AG08395 (cell line): ENCODE data around the gene OSBPL8.

ENCODE experiments used
- DNase-seq: peaks from one replicate; pipeline ENCODE4 v3.0.0; 2012; ENCODE audit warnings: mixed read lengths, low spot score

Gene OSBPL8

GRCh38 chr12:76464631-76465166 is 94.9 kb downstream of the OSBPL8 start:
- DNase-seq: no peak

- DNase-seq: no peak
Measured at GRCh38 chr12:76462668-76463224, 96.8 kb downstream of the OSBPL8 start.

- DNase-seq: no peak
Measured at GRCh38 chr12:76460807-76461206, 98.8 kb downstream of the OSBPL8 start.

GRCh38 chr12:76457818-76458217 is 101.8 kb downstream of the OSBPL8 start:
- no peak for DNase-seq

GRCh38 chr12:76457010-76457409 is 102.6 kb downstream of the OSBPL8 start:
- DNase-seq: no peak

- DNase-seq: peak; percentile 80
Measured at GRCh38 chr12:76455582-76456345, 103.8 kb downstream of the OSBPL8 start.

- no peak for DNase-seq
Measured at GRCh38 chr12:76451528-76451927, 108.0 kb downstream of the OSBPL8 start.

GRCh38 chr12:76450690-76451089 is 108.9 kb downstream of the OSBPL8 start:
- peak; percentile 42 for DNase-seq

GRCh38 chr12:76449993-76450392 is 109.6 kb downstream of the OSBPL8 start:
- DNase-seq: no peak

GRCh38 chr12:76449583-76449982 is 110.0 kb downstream of the OSBPL8 start:
- peak; percentile 9 for DNase-seq

GRCh38 chr12:76449016-76449415 is 110.6 kb downstream of the OSBPL8 start:
- no peak for DNase-seq

- DNase-seq: no peak
Measured at GRCh38 chr12:76446090-76446489, 113.5 kb downstream of the OSBPL8 start.

GRCh38 chr12:76445462-76445861 is 114.1 kb downstream of the OSBPL8 start:
- DNase-seq: no peak

GRCh38 chr12:76444408-76444984 is 115.1 kb downstream of the OSBPL8 start:
- DNase-seq: no peak

- DNase-seq: no peak
Measured at GRCh38 chr12:76441016-76441415, 118.6 kb downstream of the OSBPL8 start.

- DNase-seq: no peak
Measured at GRCh38 chr12:76432733-76433132, 126.8 kb downstream of the OSBPL8 start.

- no peak for DNase-seq
Measured at GRCh38 chr12:76428117-76428516, 131.5 kb downstream of the OSBPL8 start.

GRCh38 chr12:76426160-76426559 is 133.4 kb downstream of the OSBPL8 start:
- no peak for DNase-seq

GRCh38 chr12:76424941-76425340 is 134.6 kb downstream of the OSBPL8 start:
- no peak for DNase-seq

- peak; percentile 4 for DNase-seq
Measured at GRCh38 chr12:76422543-76423438, 136.8 kb downstream of the OSBPL8 start.

GRCh38 chr12:76422154-76422542 is 137.4 kb downstream of the OSBPL8 start:
- no peak for DNase-seq

GRCh38 chr12:76421046-76421445 is 138.5 kb downstream of the OSBPL8 start:
- DNase-seq: no peak
